Upper lobe of left lung (tissue), 6 donors: ENCODE results near the gene NCBP3. TPM values are rescaled to one million over a fixed set of nuclear protein-coding genes. Genes with fewer than 3 reads are reported as not detected.
A peak's percentile ranks its signal among the peaks of the same experiment; 100 is the strongest.

Experiments
- ATAC-seq, 2 donors: fragments of 200-7000 bp; cut with Tn5 transposase; one replicate each; pipeline ENCODE4 v1.9.1; 2022; ENCODE audit warnings: mild to moderate bottlenecking in 2 of 2, moderate library complexity in 2 of 2; ENCODE audit not compliant: low FRiP score in 2 of 2
- DNase-seq, 2 donors: peaks; one replicate each; pipeline ENCODE4 v3.0.0-alpha.2; 2019 to 2020
- H3K27ac ChIP-seq, 4 donors: fragments of 200-600 bp; sonication (generic); one replicate each; pipeline ENCODE4 v1.5.1; 2016 to 2019
- H3K27me3 ChIP-seq, 4 donors: fragments of 200-600 bp; sonication (generic); one replicate each; pipeline ENCODE4 v1.5.1; 2017 to 2019
- H3K36me3 ChIP-seq, 4 donors: fragments of 200-600 bp; sonication (generic); one replicate each; pipeline ENCODE4 v1.5.1; 2016 to 2019
- H3K4me1 ChIP-seq, 4 donors: fragments of 200-600 bp; sonication (generic); one replicate each; pipeline ENCODE4 v1.5.1; 2018 to 2019
- H3K4me3 ChIP-seq, 4 donors: fragments of 200-600 bp; sonication (generic); one replicate each; pipeline ENCODE4 v1.5.1; 2017 to 2019; ENCODE audit warnings: mild to moderate bottlenecking in 2 of 4, moderate library complexity in 1 of 4
- H3K9me3 ChIP-seq, 4 donors: fragments of 200-600 bp; sonication (generic); one replicate each; pipeline ENCODE4 v1.5.1; 2018 to 2019
- CTCF ChIP-seq, 6 experiments: fragments of 450-650 bp in 4 of 6; fragments of 200-600 bp in 2 of 6; sonication (generic) in 2 of 6; IDR thresholded peaks; one replicate each; pipeline ENCODE4 v1.5.1; 2016 to 2019; ENCODE audit warnings: antibody characterized with exemption in 6 of 6
- EP300 ChIP-seq, 4 donors: sonication (generic); formaldehyde crosslinking; IDR thresholded peaks; one replicate each; pipeline ENCODE4 v1.5.1; 2017; ENCODE audit warnings: antibody characterized with exemption in 4 of 4, control low read depth in 2 of 4
- POLR2A ChIP-seq, 4 donors: fragments of 450-650 bp; IDR thresholded peaks; one replicate each; pipeline ENCODE4 v1.5.1; 2016 to 2017; ENCODE audit warnings: antibody characterized with exemption in 4 of 4, mild to moderate bottlenecking in 2 of 4
- POLR2AphosphoS5 ChIP-seq, 2 donors: sonication (generic); formaldehyde crosslinking; IDR thresholded peaks; one replicate each; pipeline ENCODE4 v1.5.1; 2017; ENCODE audit warnings: antibody characterized with exemption in 2 of 2
- WGBS, 2 donors: methylation state at CpG; one replicate each; pipeline ENCODE4 v1.1.5; 2017 to 2018; 5-methylcytosine and 5-hydroxymethylcytosine counted together
- total RNA-seq, 6 donors: library from RNA; depleted of rRNA in 4 of 6; stranded (reverse); fragments of >200 nt in 4 of 6; gene quantifications; one replicate each; pipeline versions ENCODE4 v1.1.0 to v1.2.1, GENCODE V29; 2016 to 2021
- donor health status: DM: no; HTN: no; CAD: no; lungs with moderate emphysema.
- donor health status: DM: no; HTN: yes; CAD: no; lungs with severe emphysema.

Gene NCBP3
- total RNA-seq, 6 donors from 2014 or later = 17.3 to 43.0 (median 32.5) TPM

- Histone ChIP-seq H3K27me3 (no peaks in the 10 kb centered on the region), H3K36me3 (no peaks in the 10 kb centered on the region), H3K9me3 (peaks cover 0 to 2% (median under 1%) of the 10 kb centered on the region in 4 donors), H3K4me3 (peak overlapping the region in 3 of 4 donors; percentile 45 to 56 (median 55)), H3K27ac (peak overlapping the region; percentile 28 to 81 (median 56)), H3K4me1 (peaks cover 0 to 12% (median 3%) of the 10 kb centered on the region in 4 donors)
- no peak for TF ChIP-seq EP300 (IDR thresholded peaks at IDR 0.05)
- TF ChIP-seq POLR2AphosphoS5 (IDR thresholded peaks at IDR 0.05) = peak in 1 of 2 donors; percentile 11
- TF ChIP-seq POLR2A (IDR thresholded peaks at IDR 0.05) = peak in 2 of 4 donors; percentile 25 to 70
- DNase-seq (peak; percentile 95 to 97), ATAC-seq (peak; percentile 85 to 96)
- whole genome bisulfite sequencing, 2 donors = 14 to 18% methylated on average over 4 to 29 of the region's 56 CpGs
Measured at GRCh38 chr17:3754458-3755334, 91.3 kb downstream of the NCBP3 start.

- Histone ChIP-seq H3K27me3 (no peaks in the 10 kb centered on the region), H3K9me3 (no peaks in the 10 kb centered on the region), H3K27ac (no peak overlapping the region), H3K4me3 (no peak overlapping the region), H3K4me1 (peaks cover 0 to 12% (median 3%) of the 10 kb centered on the region in 4 donors), H3K36me3 (no peaks in the 10 kb centered on the region)
- 86 to 91% methylated on average over 18 of the region's 18 CpGs for WGBS, 2 donors
- no peak for DNase-seq
- ATAC-seq = no peak
- TF ChIP-seq EP300 (IDR thresholded peaks at IDR 0.05) (no peak), POLR2A (IDR thresholded peaks at IDR 0.05) (no peak), POLR2AphosphoS5 (IDR thresholded peaks at IDR 0.05) (no peak), CTCF (IDR thresholded peaks at IDR 0.05) (no peak)
Measured at GRCh38 chr17:3754066-3754457, 92.0 kb downstream of the NCBP3 start.

- ATAC-seq (no peak), DNase-seq (no peak)
- no peak overlapping the region for H3K4me3 ChIP-seq
- H3K27ac ChIP-seq = no peak overlapping the region
- no peaks in the 10 kb centered on the region for H3K9me3 ChIP-seq
- no peaks in the 10 kb centered on the region for H3K27me3 ChIP-seq
- no peaks in the 10 kb centered on the region for H3K36me3 ChIP-seq
- no peak for TF ChIP-seq POLR2A (IDR thresholded peaks at IDR 0.05)
- no peak for TF ChIP-seq POLR2AphosphoS5 (IDR thresholded peaks at IDR 0.05)
- TF ChIP-seq EP300 (IDR thresholded peaks at IDR 0.05) = no peak
- no peak for TF ChIP-seq CTCF (IDR thresholded peaks at IDR 0.05)
- WGBS, 2 donors = 80 to 89% methylated on average over 2 to 8 of the region's 12 CpGs
- H3K4me1 ChIP-seq = peaks cover 0 to 12% (median 3%) of the 10 kb centered on the region in 4 donors
Measured at GRCh38 chr17:3753624-3754023, 92.4 kb downstream of the NCBP3 start.

Other genes with a start within 250 kb of the NCBP3 start
- 10 to 100 TPM in 1 of 6 donors, 1 to 10 TPM in 5; 2.0 to 16.8 (median 4.8) TPM for gene TRPV1, start 236.8 kb downstream of the NCBP3 start, total RNA-seq
- 10 to 100 TPM; 10.5 to 25.1 (median 12.4) TPM for gene SHPK, start 210.0 kb downstream of the NCBP3 start, total RNA-seq
- 10 to 100 TPM; 22.1 to 31.4 (median 25.3) TPM for gene CTNS, start 209.5 kb downstream of the NCBP3 start, total RNA-seq
- gene TAX1BP3, start 177.7 kb downstream of the NCBP3 start, total RNA-seq = 100 to 1,000 TPM in 4 of 6 donors, 10 to 100 TPM in 2; 49.2 to 200 (median 126) TPM
- 10 to 100 TPM in 4 of 6 donors, 1 to 10 TPM in 1, not detected in 1; 9.8 to 38.7 (median 36.5) TPM for gene EMC6, start 177.4 kb downstream of the NCBP3 start, total RNA-seq
- gene P2RX5, start 150.1 kb downstream of the NCBP3 start, total RNA-seq = 10 to 100 TPM in 1 of 6 donors, 1 to 10 TPM in 3, under 1 TPM in 1, not detected in 1; 0.46 to 15.7 (median 2.5) TPM
- 1 to 10 TPM in 2 of 6 donors, under 1 TPM in 2, not detected in 2; 0.49 to 1.7 (median 0.81) TPM for gene HASPIN, start 122.3 kb downstream of the NCBP3 start, total RNA-seq
- 10 to 100 TPM; 17.2 to 36.0 (median 26.4) TPM for gene ITGAE, start 45.1 kb downstream of the NCBP3 start, total RNA-seq
- 10 to 100 TPM in 4 of 6 donors, 1 to 10 TPM in 2; 4.9 to 23.0 (median 11.0) TPM for gene CAMKK1, start 46.8 kb upstream of the NCBP3 start, total RNA-seq
- 10 to 100 TPM in 2 of 6 donors, 1 to 10 TPM in 4; 3.7 to 29.9 (median 9.4) TPM for gene P2RX1, start 70.2 kb upstream of the NCBP3 start, total RNA-seq
- gene ATP2A3, start 118.2 kb upstream of the NCBP3 start, total RNA-seq = 10 to 100 TPM; 27.9 to 82.8 (median 41.4) TPM